ENCODE measurements around the gene MCIDAS. TPM values are rescaled to one million over a fixed set of nuclear protein-coding genes. Genes with fewer than 3 reads are reported as not detected.

Gene MCIDAS
- polyA plus RNA-seq, 1 of the 3 experiments (the other 2 are of a cell fraction): not detected

DNA sequence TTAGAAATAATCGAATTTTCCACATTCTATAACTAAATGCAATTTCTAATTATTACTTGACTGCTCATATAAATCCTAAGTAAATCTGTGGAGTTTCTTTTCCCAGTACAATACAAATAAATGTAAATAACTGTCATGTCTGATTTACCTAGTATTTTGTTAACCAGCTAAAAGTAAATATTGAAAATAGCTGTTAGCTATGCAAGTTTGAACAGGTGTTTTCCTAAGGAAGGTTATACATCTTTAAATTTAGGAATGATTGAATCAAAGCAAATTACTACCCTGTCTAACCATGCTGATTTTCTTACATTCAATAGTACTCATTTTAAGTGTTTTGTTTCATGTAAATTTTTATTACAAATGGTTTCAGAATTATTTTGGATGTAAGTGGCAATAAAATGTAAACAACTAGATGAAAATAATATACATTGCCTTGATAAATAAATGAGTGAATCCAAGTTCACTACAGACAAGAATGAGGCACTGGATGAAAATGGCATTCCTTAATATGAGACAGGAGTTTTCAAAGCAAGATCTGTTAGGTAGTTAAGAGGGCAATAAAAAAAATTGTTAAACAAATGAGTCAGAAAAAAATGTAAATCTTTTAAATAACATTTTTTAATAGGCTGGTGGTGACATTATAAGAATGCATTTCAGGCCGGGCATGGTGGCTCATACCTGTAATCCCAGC is 15.8 kb downstream of the MCIDAS start (continued):
- TF ChIP-seq TEAD4 (IDR thresholded peaks at IDR 0.05; ENCODE audit: borderline replicate concordance, insufficient read depth) (no peak), SIN3A (IDR thresholded peaks at IDR 0.05; ENCODE audit: borderline replicate concordance, low read depth, low read length) (no peak), CHD2 (IDR thresholded peaks at IDR 0.05; ENCODE audit: low read length, partially characterized antibody) (no peak), FOXJ3 (CRISPR knock-in tag; IDR thresholded peaks at IDR 0.05) (no peak), RXRA (IDR thresholded peaks at IDR 0.05; ENCODE audit: borderline replicate concordance, low read depth) (no peak), ELF1 (IDR thresholded peaks at IDR 0.05) (no peak), MXI1 (IDR thresholded peaks at IDR 0.05; ENCODE audit: low read depth, low read length) (no peak), JUND (IDR thresholded peaks at IDR 0.05) (no peak)
- TF ChIP-seq, protein P1, sequence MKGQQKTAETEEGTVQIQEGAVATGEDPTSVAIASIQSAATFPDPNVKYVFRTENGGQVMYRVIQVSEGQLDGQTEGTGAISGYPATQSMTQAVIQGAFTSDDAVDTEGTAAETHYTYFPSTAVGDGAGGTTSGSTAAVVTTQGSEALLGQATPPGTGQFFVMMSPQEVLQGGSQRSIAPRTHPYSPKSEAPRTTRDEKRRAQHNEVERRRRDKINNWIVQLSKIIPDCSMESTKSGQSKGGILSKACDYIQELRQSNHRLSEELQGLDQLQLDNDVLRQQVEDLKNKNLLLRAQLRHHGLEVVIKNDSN (IDR thresholded peaks at IDR 0.05; ENCODE audit: borderline replicate concordance, low read depth): no peak
- TF ChIP-seq, protein P2, sequence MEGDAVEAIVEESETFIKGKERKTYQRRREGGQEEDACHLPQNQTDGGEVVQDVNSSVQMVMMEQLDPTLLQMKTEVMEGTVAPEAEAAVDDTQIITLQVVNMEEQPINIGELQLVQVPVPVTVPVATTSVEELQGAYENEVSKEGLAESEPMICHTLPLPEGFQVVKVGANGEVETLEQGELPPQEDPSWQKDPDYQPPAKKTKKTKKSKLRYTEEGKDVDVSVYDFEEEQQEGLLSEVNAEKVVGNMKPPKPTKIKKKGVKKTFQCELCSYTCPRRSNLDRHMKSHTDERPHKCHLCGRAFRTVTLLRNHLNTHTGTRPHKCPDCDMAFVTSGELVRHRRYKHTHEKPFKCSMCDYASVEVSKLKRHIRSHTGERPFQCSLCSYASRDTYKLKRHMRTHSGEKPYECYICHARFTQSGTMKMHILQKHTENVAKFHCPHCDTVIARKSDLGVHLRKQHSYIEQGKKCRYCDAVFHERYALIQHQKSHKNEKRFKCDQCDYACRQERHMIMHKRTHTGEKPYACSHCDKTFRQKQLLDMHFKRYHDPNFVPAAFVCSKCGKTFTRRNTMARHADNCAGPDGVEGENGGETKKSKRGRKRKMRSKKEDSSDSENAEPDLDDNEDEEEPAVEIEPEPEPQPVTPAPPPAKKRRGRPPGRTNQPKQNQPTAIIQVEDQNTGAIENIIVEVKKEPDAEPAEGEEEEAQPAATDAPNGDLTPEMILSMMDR (IDR thresholded peaks at IDR 0.05): no peak

DNA sequence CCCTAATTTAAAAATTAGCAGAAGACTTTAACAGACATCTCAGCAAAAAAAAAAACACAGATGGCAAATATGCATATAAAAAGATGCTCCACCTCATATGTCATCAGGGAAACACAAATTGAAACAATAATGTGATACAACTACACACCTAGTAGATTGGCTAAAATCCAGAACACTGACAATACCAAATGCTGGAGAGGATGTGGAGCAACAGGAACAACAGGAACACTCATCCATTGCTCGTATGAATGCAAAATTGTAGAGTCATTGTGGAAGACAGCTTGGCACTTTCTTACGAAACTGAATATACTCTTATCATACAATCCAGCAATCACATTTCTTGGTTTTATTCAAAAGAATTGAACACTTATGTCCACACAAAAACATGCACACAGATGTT is 22.1 kb downstream of the MCIDAS start:
- H3K9ac ChIP-seq: no peak overlapping the region
- H3K9me2 ChIP-seq: no peaks in the 10 kb centered on the region
- no peak overlapping the region for H3K4me2 ChIP-seq
- no peak overlapping the region for H3K4me3 ChIP-seq (ENCODE audit: low read depth in 2 of 2, low read length in 1 of 2)
- H3K79me2 ChIP-seq (ENCODE audit: insufficient read depth): no peaks in the 10 kb centered on the region
- no peak for DNase-seq
- no peaks in the 10 kb centered on the region for H3K9me3 ChIP-seq
- peaks cover 42% of the 10 kb centered on the region for H3K27me3 ChIP-seq (ENCODE audit: insufficient read depth)
- H2AFZ ChIP-seq (ENCODE audit: low read depth): no peak overlapping the region
- H3K36me3 ChIP-seq (replicated peaks in 1 of 2; ENCODE audit: control insufficient read depth in 1 of 2, insufficient read depth in 2 of 2, low read length in 1 of 2): no peaks in the 10 kb centered on the region
- no peak overlapping the region for H3K27ac ChIP-seq (ENCODE audit: low read depth in 2 of 2, low read length in 1 of 2)
- 4% methylated on average over 2 of the region's 2 CpGs for WGBS (ENCODE audit: low lambda C conversion rate)
- ChIA-PET POLR2A (no interaction called here), CTCF (no interaction called here)
- no peaks in the 10 kb centered on the region for H3K4me1 ChIP-seq (ENCODE audit: control insufficient read depth in 1 of 2, insufficient read depth in 2 of 2, low read depth in 1 of 2, low read length in 1 of 2)
- no peaks in the 10 kb centered on the region for H3F3A ChIP-seq (replicated peaks; ENCODE audit: insufficient read depth)
- H4K20me1 ChIP-seq (ENCODE audit: insufficient read depth): no peaks in the 10 kb centered on the region
- TF ChIP-seq, protein P1 (IDR thresholded peaks at IDR 0.05; ENCODE audit: borderline replicate concordance, low read depth): no peak
- TF ChIP-seq FOXM1 (IDR thresholded peaks at IDR 0.05; ENCODE audit: low read depth) (no peak), RAD21 (IDR thresholded peaks at IDR 0.05; ENCODE audit: low read length) (no peak), FOXJ3 (CRISPR knock-in tag; IDR thresholded peaks at IDR 0.05) (no peak), SMC3 (IDR thresholded peaks at IDR 0.05; ENCODE audit: low read depth, low read length) (no peak), NFIC (IDR thresholded peaks at IDR 0.05; ENCODE audit: borderline replicate concordance) (no peak), IRF3 (IDR thresholded peaks at IDR 0.05; ENCODE audit: low read depth, low read length) (no peak), ELF1 (IDR thresholded peaks at IDR 0.05) (no peak), RXRA (IDR thresholded peaks at IDR 0.05; ENCODE audit: borderline replicate concordance, low read depth) (no peak), GABPA (IDR thresholded peaks at IDR 0.05; ENCODE audit: low read depth) (no peak), TAF1 (IDR thresholded peaks at IDR 0.05; ENCODE audit: borderline replicate concordance, low read depth, low read length) (no peak), EP300 (IDR thresholded peaks at IDR 0.05; ENCODE audit: borderline replicate concordance in 1 of 2, low read depth in 1 of 2, low read length in 1 of 2) (no peak), USF2 (IDR thresholded peaks at IDR 0.05; ENCODE audit: borderline replicate concordance, low read depth, low read length) (no peak), GATA2 (CRISPR knock-in tag; IDR thresholded peaks at IDR 0.05) (no peak), MXI1 (IDR thresholded peaks at IDR 0.05; ENCODE audit: low read depth, low read length) (no peak), TCF12 (IDR thresholded peaks at IDR 0.05) (no peak)
- TF ChIP-seq, protein P3, sequence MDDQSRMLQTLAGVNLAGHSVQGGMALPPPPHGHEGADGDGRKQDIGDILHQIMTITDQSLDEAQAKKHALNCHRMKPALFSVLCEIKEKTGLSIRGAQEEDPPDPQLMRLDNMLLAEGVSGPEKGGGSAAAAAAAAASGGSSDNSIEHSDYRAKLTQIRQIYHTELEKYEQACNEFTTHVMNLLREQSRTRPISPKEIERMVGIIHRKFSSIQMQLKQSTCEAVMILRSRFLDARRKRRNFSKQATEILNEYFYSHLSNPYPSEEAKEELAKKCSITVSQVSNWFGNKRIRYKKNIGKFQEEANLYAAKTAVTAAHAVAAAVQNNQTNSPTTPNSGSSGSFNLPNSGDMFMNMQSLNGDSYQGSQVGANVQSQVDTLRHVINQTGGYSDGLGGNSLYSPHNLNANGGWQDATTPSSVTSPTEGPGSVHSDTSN (IDR thresholded peaks at IDR 0.05): no peak
- TF ChIP-seq, protein P4, sequence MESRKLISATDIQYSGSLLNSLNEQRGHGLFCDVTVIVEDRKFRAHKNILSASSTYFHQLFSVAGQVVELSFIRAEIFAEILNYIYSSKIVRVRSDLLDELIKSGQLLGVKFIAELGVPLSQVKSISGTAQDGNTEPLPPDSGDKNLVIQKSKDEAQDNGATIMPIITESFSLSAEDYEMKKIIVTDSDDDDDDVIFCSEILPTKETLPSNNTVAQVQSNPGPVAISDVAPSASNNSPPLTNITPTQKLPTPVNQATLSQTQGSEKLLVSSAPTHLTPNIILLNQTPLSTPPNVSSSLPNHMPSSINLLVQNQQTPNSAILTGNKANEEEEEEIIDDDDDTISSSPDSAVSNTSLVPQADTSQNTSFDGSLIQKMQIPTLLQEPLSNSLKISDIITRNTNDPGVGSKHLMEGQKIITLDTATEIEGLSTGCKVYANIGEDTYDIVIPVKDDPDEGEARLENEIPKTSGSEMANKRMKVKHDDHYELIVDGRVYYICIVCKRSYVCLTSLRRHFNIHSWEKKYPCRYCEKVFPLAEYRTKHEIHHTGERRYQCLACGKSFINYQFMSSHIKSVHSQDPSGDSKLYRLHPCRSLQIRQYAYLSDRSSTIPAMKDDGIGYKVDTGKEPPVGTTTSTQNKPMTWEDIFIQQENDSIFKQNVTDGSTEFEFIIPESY (IDR thresholded peaks at IDR 0.05; ENCODE audit: borderline replicate concordance, low read depth): no peak
